ENCODE data around the gene WDR76.

DNA sequence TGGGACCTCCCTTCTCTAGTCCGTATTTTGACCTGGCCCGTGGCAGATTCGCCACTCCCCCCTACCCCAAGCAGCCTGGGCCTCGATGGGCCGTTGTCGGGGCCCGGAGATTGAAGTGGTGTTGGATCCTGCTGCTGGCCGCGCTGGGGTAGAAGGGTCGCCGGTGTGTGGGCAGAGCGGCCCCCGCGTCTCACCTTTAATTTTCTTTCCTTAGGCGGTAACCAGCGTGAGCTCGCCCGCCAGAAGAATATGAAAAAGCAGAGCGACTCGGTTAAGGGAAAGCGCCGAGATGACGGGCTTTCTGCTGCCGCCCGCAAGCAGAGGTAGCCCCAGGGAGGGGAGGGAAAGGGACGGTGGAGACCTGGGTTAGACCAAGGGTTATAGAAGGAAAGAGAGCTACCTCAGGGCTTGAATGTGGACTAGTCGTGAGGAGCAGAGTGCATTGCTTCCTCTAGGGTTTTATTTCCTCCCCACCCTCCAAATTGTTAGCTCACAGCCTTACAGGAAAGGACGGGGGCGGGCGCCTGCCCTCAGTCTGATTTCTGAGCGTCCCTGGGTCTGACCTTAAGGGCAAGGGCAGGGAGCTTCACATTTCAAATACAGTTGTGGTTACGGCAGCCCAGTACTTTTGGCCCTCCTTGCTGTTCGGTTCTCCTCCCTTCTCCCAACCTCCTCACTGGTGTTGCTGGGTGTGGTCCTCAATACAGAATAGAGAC is 33.9 kb upstream of the WDR76 start:
- TF ChIP-seq, protein P1, sequence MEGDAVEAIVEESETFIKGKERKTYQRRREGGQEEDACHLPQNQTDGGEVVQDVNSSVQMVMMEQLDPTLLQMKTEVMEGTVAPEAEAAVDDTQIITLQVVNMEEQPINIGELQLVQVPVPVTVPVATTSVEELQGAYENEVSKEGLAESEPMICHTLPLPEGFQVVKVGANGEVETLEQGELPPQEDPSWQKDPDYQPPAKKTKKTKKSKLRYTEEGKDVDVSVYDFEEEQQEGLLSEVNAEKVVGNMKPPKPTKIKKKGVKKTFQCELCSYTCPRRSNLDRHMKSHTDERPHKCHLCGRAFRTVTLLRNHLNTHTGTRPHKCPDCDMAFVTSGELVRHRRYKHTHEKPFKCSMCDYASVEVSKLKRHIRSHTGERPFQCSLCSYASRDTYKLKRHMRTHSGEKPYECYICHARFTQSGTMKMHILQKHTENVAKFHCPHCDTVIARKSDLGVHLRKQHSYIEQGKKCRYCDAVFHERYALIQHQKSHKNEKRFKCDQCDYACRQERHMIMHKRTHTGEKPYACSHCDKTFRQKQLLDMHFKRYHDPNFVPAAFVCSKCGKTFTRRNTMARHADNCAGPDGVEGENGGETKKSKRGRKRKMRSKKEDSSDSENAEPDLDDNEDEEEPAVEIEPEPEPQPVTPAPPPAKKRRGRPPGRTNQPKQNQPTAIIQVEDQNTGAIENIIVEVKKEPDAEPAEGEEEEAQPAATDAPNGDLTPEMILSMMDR (IDR thresholded peaks at IDR 0.05 in 8 of 11, conservative IDR thresholded peaks at IDR 0.05 in 3 of 11) = peak in 2 of 11 experiments; percentile 19 to 31
- peak in 1 of 3 donors; percentile 63 for TF ChIP-seq POLR2AphosphoS5 (IDR thresholded peaks at IDR 0.05)
- TF ChIP-seq POLR2A (IDR thresholded peaks at IDR 0.05) = peak in 1 of 3 donors; percentile 13

All from spleen (tissue), 7 donors.